ENCODE data around the gene TJP1.

The TJP1 gene

DNA sequence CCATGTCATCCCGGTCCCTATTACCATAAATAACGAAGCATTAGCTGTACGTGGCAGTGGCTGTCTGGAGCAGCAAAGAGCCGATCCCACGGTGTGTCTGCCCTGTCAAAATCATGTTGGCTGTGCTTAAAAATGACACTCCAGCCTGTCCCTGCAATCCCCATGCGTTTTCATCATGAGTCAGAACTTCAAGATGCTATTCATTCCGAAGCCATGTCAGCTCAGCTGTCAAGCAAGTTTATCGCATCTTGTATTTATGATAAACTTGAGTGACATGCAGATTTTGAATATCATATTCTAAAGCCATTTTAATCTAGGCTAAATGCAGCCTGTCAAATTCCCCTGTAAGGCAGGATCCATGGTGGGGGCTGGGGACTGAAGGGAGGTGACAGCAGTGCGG lies 152.4 kb downstream of the TJP1 start:
- peak; percentile 17; the same call in 2 of the 3 replicates for ATAC-seq
- TF ChIP-seq CSDC2 (CRISPR knock-in tag; IDR thresholded peaks at IDR 0.05) (no peak), ZFP30 (CRISPR knock-in tag; IDR thresholded peaks at IDR 0.05) (no peak), OSR1 (CRISPR knock-in tag; IDR thresholded peaks at IDR 0.05) (no peak), ISL1 (CRISPR knock-in tag; IDR thresholded peaks at IDR 0.05) (no peak), GLIS3 (CRISPR knock-in tag; IDR thresholded peaks at IDR 0.05) (no peak), ZFP3 (CRISPR knock-in tag; IDR thresholded peaks at IDR 0.05) (no peak)
- TF ChIP-seq, protein P1, sequence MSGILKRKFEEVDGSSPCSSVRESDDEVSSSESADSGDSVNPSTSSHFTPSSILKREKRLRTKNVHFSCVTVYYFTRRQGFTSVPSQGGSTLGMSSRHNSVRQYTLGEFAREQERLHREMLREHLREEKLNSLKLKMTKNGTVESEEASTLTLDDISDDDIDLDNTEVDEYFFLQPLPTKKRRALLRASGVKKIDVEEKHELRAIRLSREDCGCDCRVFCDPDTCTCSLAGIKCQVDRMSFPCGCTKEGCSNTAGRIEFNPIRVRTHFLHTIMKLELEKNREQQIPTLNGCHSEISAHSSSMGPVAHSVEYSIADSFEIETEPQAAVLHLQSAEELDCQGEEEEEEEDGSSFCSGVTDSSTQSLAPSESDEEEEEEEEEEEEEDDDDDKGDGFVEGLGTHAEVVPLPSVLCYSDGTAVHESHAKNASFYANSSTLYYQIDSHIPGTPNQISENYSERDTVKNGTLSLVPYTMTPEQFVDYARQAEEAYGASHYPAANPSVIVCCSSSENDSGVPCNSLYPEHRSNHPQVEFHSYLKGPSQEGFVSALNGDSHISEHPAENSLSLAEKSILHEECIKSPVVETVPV (CRISPR knock-in tag; IDR thresholded peaks at IDR 0.05), result no peak

DNA sequence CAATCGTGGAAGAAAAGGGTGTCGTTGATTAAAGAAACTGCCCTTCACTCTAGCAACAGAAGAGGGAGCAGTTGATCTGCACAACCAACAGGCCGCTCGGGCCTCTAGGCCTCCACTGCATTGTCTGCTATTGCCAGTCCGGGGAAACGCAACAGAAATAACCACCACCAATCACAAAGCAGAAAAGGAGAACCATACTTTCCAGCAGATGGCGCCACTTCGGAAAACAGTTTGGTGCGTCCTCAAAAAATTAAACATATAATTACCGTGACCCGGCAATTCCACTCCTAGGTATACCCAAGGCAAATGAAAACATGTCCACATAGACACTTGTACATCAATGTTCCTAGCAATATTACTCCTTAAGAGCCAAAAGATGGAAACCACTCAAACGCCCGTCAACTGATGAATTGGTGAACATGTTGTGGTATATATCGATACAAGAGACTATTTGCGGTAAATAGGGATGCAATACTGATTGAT lies 154.1 kb downstream of the TJP1 start:
- TF ChIP-seq, protein P1 (CRISPR knock-in tag; IDR thresholded peaks at IDR 0.05), result no peak
- TF ChIP-seq TOX (CRISPR knock-in tag; IDR thresholded peaks at IDR 0.05; ENCODE audit: borderline replicate concordance), result no peak
- TF ChIP-seq ZC3H10 (CRISPR knock-in tag; IDR thresholded peaks at IDR 0.05), result no peak
- no peak for TF ChIP-seq TCF4 (CRISPR knock-in tag; IDR thresholded peaks at IDR 0.05; ENCODE audit: borderline replicate concordance)
- TF ChIP-seq ESRRG (CRISPR knock-in tag; IDR thresholded peaks at IDR 0.05), result no peak
- no peak for TF ChIP-seq CSDC2 (CRISPR knock-in tag; IDR thresholded peaks at IDR 0.05)
- no peak for TF ChIP-seq ZNF8 (CRISPR knock-in tag; IDR thresholded peaks at IDR 0.05)
- TF ChIP-seq PPARA (CRISPR knock-in tag; IDR thresholded peaks at IDR 0.05; ENCODE audit: borderline replicate concordance), result no peak
- TF ChIP-seq, protein P2, sequence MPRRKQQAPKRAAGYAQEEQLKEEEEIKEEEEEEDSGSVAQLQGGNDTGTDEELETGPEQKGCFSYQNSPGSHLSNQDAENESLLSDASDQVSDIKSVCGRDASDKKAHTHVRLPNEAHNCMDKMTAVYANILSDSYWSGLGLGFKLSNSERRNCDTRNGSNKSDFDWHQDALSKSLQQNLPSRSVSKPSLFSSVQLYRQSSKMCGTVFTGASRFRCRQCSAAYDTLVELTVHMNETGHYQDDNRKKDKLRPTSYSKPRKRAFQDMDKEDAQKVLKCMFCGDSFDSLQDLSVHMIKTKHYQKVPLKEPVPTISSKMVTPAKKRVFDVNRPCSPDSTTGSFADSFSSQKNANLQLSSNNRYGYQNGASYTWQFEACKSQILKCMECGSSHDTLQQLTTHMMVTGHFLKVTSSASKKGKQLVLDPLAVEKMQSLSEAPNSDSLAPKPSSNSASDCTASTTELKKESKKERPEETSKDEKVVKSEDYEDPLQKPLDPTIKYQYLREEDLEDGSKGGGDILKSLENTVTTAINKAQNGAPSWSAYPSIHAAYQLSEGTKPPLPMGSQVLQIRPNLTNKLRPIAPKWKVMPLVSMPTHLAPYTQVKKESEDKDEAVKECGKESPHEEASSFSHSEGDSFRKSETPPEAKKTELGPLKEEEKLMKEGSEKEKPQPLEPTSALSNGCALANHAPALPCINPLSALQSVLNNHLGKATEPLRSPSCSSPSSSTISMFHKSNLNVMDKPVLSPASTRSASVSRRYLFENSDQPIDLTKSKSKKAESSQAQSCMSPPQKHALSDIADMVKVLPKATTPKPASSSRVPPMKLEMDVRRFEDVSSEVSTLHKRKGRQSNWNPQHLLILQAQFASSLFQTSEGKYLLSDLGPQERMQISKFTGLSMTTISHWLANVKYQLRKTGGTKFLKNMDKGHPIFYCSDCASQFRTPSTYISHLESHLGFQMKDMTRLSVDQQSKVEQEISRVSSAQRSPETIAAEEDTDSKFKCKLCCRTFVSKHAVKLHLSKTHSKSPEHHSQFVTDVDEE (CRISPR knock-in tag; IDR thresholded peaks at IDR 0.05), result no peak
- no peak for TF ChIP-seq ZNF70 (CRISPR knock-in tag; IDR thresholded peaks at IDR 0.05)
- no peak for TF ChIP-seq GLIS3 (CRISPR knock-in tag; IDR thresholded peaks at IDR 0.05)
- peak; percentile 91 for ATAC-seq

DNA sequence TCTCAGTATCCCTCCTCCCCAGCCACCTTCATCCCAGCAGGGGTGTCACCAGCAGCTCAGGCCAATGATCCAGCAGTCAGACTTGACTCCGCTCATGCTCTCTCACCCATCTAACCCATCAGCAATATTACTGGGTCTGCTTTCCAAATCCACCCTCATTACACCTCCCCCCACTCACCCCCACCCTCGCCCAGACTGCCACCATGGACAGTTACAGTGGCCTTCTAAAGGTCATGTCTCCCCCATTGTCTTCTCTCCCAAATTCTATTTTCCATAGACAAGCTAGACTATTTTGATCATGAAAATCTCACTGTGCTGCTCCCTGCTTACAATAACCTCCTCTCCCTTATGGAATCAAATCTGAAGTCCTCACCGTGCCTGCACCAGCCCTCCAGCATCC lies 156.0 kb downstream of the TJP1 start:
- no peak for ATAC-seq
- no peak for TF ChIP-seq ZFP3 (CRISPR knock-in tag; IDR thresholded peaks at IDR 0.05)
- TF ChIP-seq GLIS3 (CRISPR knock-in tag; IDR thresholded peaks at IDR 0.05), result no peak
- TF ChIP-seq, protein P1 (CRISPR knock-in tag; IDR thresholded peaks at IDR 0.05), result no peak
- TF ChIP-seq, protein P2 (CRISPR knock-in tag; IDR thresholded peaks at IDR 0.05), result no peak
- TF ChIP-seq ARNTL (CRISPR knock-in tag; IDR thresholded peaks at IDR 0.05; ENCODE audit: borderline replicate concordance, low read depth), result no peak
- TF ChIP-seq BACH2 (CRISPR knock-in tag; IDR thresholded peaks at IDR 0.05; ENCODE audit: borderline replicate concordance), result no peak
- TF ChIP-seq ZNF565 (CRISPR knock-in tag; conservative IDR thresholded peaks at IDR 0.05; ENCODE audit: low read depth), result no peak
- TF ChIP-seq OSR1 (CRISPR knock-in tag; IDR thresholded peaks at IDR 0.05), result no peak
- TF ChIP-seq ZC3H10 (CRISPR knock-in tag; IDR thresholded peaks at IDR 0.05), result no peak
- TF ChIP-seq ZNF8 (CRISPR knock-in tag; IDR thresholded peaks at IDR 0.05), result no peak
- TF ChIP-seq RARB (CRISPR knock-in tag; IDR thresholded peaks at IDR 0.05), result no peak
- TF ChIP-seq TCF4 (CRISPR knock-in tag; IDR thresholded peaks at IDR 0.05; ENCODE audit: borderline replicate concordance), result no peak
- TF ChIP-seq, protein P3, sequence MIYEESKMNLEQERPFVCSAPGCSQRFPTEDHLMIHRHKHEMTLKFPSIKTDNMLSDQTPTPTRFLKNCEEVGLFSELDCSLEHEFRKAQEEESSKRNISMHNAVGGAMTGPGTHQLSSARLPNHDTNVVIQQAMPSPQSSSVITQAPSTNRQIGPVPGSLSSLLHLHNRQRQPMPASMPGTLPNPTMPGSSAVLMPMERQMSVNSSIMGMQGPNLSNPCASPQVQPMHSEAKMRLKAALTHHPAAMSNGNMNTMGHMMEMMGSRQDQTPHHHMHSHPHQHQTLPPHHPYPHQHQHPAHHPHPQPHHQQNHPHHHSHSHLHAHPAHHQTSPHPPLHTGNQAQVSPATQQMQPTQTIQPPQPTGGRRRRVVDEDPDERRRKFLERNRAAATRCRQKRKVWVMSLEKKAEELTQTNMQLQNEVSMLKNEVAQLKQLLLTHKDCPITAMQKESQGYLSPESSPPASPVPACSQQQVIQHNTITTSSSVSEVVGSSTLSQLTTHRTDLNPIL (CRISPR knock-in tag; IDR thresholded peaks at IDR 0.05; ENCODE audit: low read depth), result no peak
- no peak for TF ChIP-seq CSDC2 (CRISPR knock-in tag; IDR thresholded peaks at IDR 0.05)
- TF ChIP-seq, protein P4, sequence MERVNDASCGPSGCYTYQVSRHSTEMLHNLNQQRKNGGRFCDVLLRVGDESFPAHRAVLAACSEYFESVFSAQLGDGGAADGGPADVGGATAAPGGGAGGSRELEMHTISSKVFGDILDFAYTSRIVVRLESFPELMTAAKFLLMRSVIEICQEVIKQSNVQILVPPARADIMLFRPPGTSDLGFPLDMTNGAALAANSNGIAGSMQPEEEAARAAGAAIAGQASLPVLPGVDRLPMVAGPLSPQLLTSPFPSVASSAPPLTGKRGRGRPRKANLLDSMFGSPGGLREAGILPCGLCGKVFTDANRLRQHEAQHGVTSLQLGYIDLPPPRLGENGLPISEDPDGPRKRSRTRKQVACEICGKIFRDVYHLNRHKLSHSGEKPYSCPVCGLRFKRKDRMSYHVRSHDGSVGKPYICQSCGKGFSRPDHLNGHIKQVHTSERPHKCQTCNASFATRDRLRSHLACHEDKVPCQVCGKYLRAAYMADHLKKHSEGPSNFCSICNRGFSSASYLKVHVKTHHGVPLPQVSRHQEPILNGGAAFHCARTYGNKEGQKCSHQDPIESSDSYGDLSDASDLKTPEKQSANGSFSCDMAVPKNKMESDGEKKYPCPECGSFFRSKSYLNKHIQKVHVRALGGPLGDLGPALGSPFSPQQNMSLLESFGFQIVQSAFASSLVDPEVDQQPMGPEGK (CRISPR knock-in tag; IDR thresholded peaks at IDR 0.05; ENCODE audit: borderline replicate concordance), result no peak
- TF ChIP-seq PPARA (CRISPR knock-in tag; IDR thresholded peaks at IDR 0.05; ENCODE audit: borderline replicate concordance), result no peak
- TF ChIP-seq, protein P5, sequence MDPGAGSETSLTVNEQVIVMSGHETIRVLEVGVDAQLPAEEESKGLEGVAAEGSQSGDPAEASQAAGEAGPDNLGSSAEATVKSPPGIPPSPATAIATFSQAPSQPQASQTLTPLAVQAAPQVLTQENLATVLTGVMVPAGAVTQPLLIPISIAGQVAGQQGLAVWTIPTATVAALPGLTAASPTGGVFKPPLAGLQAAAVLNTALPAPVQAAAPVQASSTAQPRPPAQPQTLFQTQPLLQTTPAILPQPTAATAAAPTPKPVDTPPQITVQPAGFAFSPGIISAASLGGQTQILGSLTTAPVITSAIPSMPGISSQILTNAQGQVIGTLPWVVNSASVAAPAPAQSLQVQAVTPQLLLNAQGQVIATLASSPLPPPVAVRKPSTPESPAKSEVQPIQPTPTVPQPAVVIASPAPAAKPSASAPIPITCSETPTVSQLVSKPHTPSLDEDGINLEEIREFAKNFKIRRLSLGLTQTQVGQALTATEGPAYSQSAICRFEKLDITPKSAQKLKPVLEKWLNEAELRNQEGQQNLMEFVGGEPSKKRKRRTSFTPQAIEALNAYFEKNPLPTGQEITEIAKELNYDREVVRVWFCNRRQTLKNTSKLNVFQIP (CRISPR knock-in tag; IDR thresholded peaks at IDR 0.05; ENCODE audit: borderline replicate concordance, low read depth), result no peak
